B cell (primary cell): ENCODE data around the gene GABRR2.

Experiments
- CTCF ChIP-seq: fragments of 200-600 bp; IDR thresholded peaks from one replicate; pipeline ENCODE4 v1.8.0; 2022; ENCODE audit warnings: antibody characterized with exemption, mild to moderate bottlenecking
- EZH2 ChIP-seq: IDR thresholded peaks from 2 replicates; pipeline ENCODE4 v1.6.1; 2012; ENCODE audit warnings: borderline replicate concordance, low read depth, mild to moderate bottlenecking, moderate library complexity, low read length; ENCODE audit not compliant: insufficient read depth, poor library complexity, severe bottlenecking

GRCh38 chr6:89278956-89279355 lies 36.1 kb downstream of the GABRR2 start:
- TF ChIP-seq EZH2 (no peak), CTCF (no peak)
